GM12801 (cell line): Measurements from ENCODE around the gene C3orf18.

ENCODE experiments used
- CTCF ChIP-seq: IDR thresholded peaks from one replicate; pipeline ENCODE4 v1.5.1; 2011; ENCODE audit warnings: control low read depth; ENCODE audit not compliant: insufficient read length; ENCODE audit errors: extremely low read depth

Gene C3orf18

GRCh38 chr3:50602595-50603191 lies 35.1 kb upstream of the C3orf18 start:
- no peak for TF ChIP-seq CTCF

GRCh38 chr3:50600841-50601591 lies 33.5 kb upstream of the C3orf18 start:
- TF ChIP-seq CTCF = no peak

GRCh38 chr3:50600141-50600753 lies 32.7 kb upstream of the C3orf18 start:
- no peak for TF ChIP-seq CTCF

GRCh38 chr3:50599716-50600118 lies 32.2 kb upstream of the C3orf18 start:
- no peak for TF ChIP-seq CTCF

GRCh38 chr3:50599115-50599715 lies 31.7 kb upstream of the C3orf18 start:
- TF ChIP-seq CTCF = no peak

GRCh38 chr3:50594253-50594785 lies 26.8 kb upstream of the C3orf18 start:
- TF ChIP-seq CTCF = no peak

- TF ChIP-seq CTCF = no peak
Observed at GRCh38 chr3:50592568-50592967, 25.0 kb upstream of the C3orf18 start.
